Endothelial cell of umbilical vein (primary cell): ENCODE data around the gene MOB3C. TPM values are rescaled to one million over a fixed set of nuclear protein-coding genes. Genes with fewer than 3 reads are reported as not detected.

Experiments used
- BruUV-seq: library from RNA; stranded (reverse); fragments of 400-500 nt; replicated peaks from 2 replicates; lab custom pipeline; 2021; lab: Mats Ljungman, UMichigan
- CTCF ChIA-PET: fragments of 300-600, 350-600 bp; sonication (Branson Sonifier 250); formaldehyde crosslinking; loops from one replicate; lab custom pipeline; 2021; ENCODE audit warnings: antibody characterized with exemption, inconsistent platforms; lab: Charles Lee
- POLR2A ChIA-PET: fragments of 300-600, 350-600 bp; sonication (Branson Sonifier 250); formaldehyde crosslinking; loops from one replicate; lab custom pipeline; 2021; ENCODE audit warnings: antibody characterized with exemption, inconsistent platforms; lab: Charles Lee
- DNase-seq: peaks from one replicate; pipeline ENCODE4 v3.0.0-alpha.2; 2011; ENCODE audit warnings: low read depth, low spot score
- FAIRE-seq: peaks from 2 replicates; lab custom pipeline; 2011; peaks lifted over from hg19 to GRCh38; lab: Jason Lieb, UNC
- H2AFZ ChIP-seq: 2 replicates; pipeline ENCODE4 v1.6.0; 2012; ENCODE audit warnings: low read depth, low read length, control low read depth, inconsistent platforms
- H3K27ac ChIP-seq: 2 replicates; pipeline ENCODE4 v1.5.1; 2011; ENCODE audit warnings: low read depth, mild to moderate bottlenecking, control low read depth, low read length, moderate library complexity; ENCODE audit not compliant: insufficient read depth
- H3K27me3 ChIP-seq, 2 experiments: 2 replicates each; pipeline versions ENCODE4 v1.6.0 to v1.6.1; 2011; ENCODE audit warnings: low read length in 2 of 2, mixed read lengths in 1 of 2; ENCODE audit not compliant: control insufficient read depth in 2 of 2, insufficient read depth in 2 of 2
- H3K36me3 ChIP-seq, 2 experiments: 2 replicates in 1 of 2; 3 replicates in 1 of 2; pipeline ENCODE4 v1.5.1; 2011; ENCODE audit warnings: low read length in 2 of 2, mild to moderate bottlenecking in 1 of 2, moderate library complexity in 1 of 2; ENCODE audit not compliant: control insufficient read depth in 2 of 2, insufficient read depth in 2 of 2; ENCODE audit errors: extremely low read depth in 1 of 2
- H3K4me1 ChIP-seq: 3 replicates; pipeline ENCODE4 v1.5.1; 2011; ENCODE audit warnings: mild to moderate bottlenecking, low read length; ENCODE audit not compliant: control insufficient read depth, insufficient read depth; ENCODE audit errors: extremely low read depth
- H3K4me2 ChIP-seq: 2 replicates; pipeline ENCODE4 v1.6.1; 2011; ENCODE audit warnings: low read length, control low read depth, mixed read lengths; ENCODE audit not compliant: insufficient read depth
- H3K4me3 ChIP-seq, 3 experiments: fragments of 200-600 bp in 1 of 3; sonication (generic), shearing (Covaris generic) in 1 of 3; replicated peaks in 1 of 3; 2 replicates each; pipeline ENCODE4 v1.5.1; 2011 to 2016; ENCODE audit warnings: control low read depth in 3 of 3, low read length in 3 of 3, mild to moderate bottlenecking in 2 of 3, inconsistent platforms in 1 of 3, low read depth in 1 of 3, moderate library complexity in 1 of 3; ENCODE audit not compliant: insufficient read depth in 1 of 3
- H3K79me2 ChIP-seq: 2 replicates; pipeline ENCODE4 v1.6.0; 2012; ENCODE audit warnings: low read length, inconsistent platforms; ENCODE audit not compliant: control insufficient read depth, insufficient read depth
- H3K9ac ChIP-seq: replicated peaks from 2 replicates; pipeline ENCODE3; 2011; ENCODE audit warnings: low read length, control low read depth; ENCODE audit not compliant: insufficient read depth; ENCODE audit errors: extremely low read depth
- H3K9me1 ChIP-seq: replicated peaks from 3 replicates; pipeline ENCODE4 v1.6.0; 2011; ENCODE audit warnings: mild to moderate bottlenecking, low read length; ENCODE audit not compliant: control insufficient read depth, insufficient read depth; ENCODE audit errors: extremely low read depth
- H3K9me3 ChIP-seq: replicated peaks from 2 replicates; pipeline ENCODE4 v1.5.1; 2012; ENCODE audit warnings: low read length, inconsistent platforms; ENCODE audit not compliant: control insufficient read depth, insufficient read depth
- H4K20me1 ChIP-seq: replicated peaks from 2 replicates; pipeline ENCODE3; 2011; ENCODE audit warnings: mild to moderate bottlenecking, low read length; ENCODE audit not compliant: control insufficient read depth, insufficient read depth; ENCODE audit errors: extremely low read depth
- EZH2 ChIP-seq: IDR thresholded peaks from 2 replicates; pipeline ENCODE4 v1.6.1; 2012; ENCODE audit warnings: borderline replicate concordance, low read depth, mild to moderate bottlenecking, moderate library complexity, low read length, inconsistent platforms; ENCODE audit not compliant: severe bottlenecking
- FOS ChIP-seq: IDR thresholded peaks from 2 replicates; pipeline ENCODE4 v1.6.1; 2011; ENCODE audit warnings: mild to moderate bottlenecking, low read length, moderate library complexity, borderline replicate concordance; ENCODE audit not compliant: insufficient read depth
- GATA2 ChIP-seq: IDR thresholded peaks from 2 replicates; pipeline ENCODE4 v1.7.0; 2011; ENCODE audit warnings: low read depth, mild to moderate bottlenecking, moderate library complexity, mixed read lengths, low read length; ENCODE audit not compliant: insufficient read length, insufficient read depth
- JUN ChIP-seq: IDR thresholded peaks from 2 replicates; pipeline ENCODE4 v1.6.1; 2011; ENCODE audit warnings: borderline replicate concordance, low read depth; ENCODE audit not compliant: insufficient read length, insufficient read depth
- MYC ChIP-seq: IDR thresholded peaks from one replicate; pipeline ENCODE4 v1.6.1; 2011; ENCODE audit warnings: mild to moderate bottlenecking, low read depth, low read length
- POLR2A ChIP-seq: IDR thresholded peaks from 2 replicates; pipeline ENCODE4 v1.6.1; 2012; ENCODE audit warnings: low read depth, mild to moderate bottlenecking, control low read depth, low read length
- POLR2AphosphoS5 ChIP-seq: IDR thresholded peaks from 2 replicates; pipeline ENCODE4 v1.6.1; 2012; ENCODE audit warnings: low read depth, mild to moderate bottlenecking, control low read depth, low read length, moderate library complexity; ENCODE audit not compliant: insufficient read depth
- dilution Hi-C: fragments of 300-500 bp; cut with MboI; formaldehyde crosslinking; loops from one replicate; pipeline ENCODE4 v1.15.0; 2019; ENCODE audit warnings: low sequenced_read_pairs; ENCODE audit not compliant: extremely low pct_ligation_motif_present
- intact Hi-C: fragments of 100-400 bp; cut with micrococcal nuclease; formaldehyde crosslinking; loops from one replicate; pipeline ENCODE4 v1.10.0; 2022
- polyA plus RNA-seq, 4 experiments: library from polyadenylated mRNA; depleted of rRNA in 3 of 4; stranded (reverse) in 3 of 4; unstranded in 1 of 4; fragments of >200 nt; gene quantifications; 2 replicates each; pipeline versions ENCODE4 v1.2.1 to v1.2.3, GENCODE V29; 2011 to 2012; ENCODE audit warnings: missing spikeins in 1 of 4
- total RNA-seq: library from RNA; stranded (reverse); gene quantifications from 2 replicates; pipeline ENCODE4 v1.2.3, GENCODE V29; 2021
- TF ChIP-seq, protein P1 (sequence below): IDR thresholded peaks from 2 replicates; pipeline ENCODE4 v1.6.1; 2011; ENCODE audit not compliant: insufficient read depth, insufficient read length
- TF ChIP-seq, protein P2 (sequence below), 2 donors: IDR thresholded peaks; 1 replicate in 1 of 2; 2 replicates in 1 of 2; pipeline ENCODE4 v1.5.1; 2011; ENCODE audit warnings: low read length in 2 of 2, mild to moderate bottlenecking in 2 of 2, moderate library complexity in 2 of 2, control low read depth in 1 of 2, inconsistent platforms in 1 of 2, low read depth in 1 of 2; ENCODE audit not compliant: insufficient read depth in 1 of 2; ENCODE audit errors: extremely low read depth in 1 of 2

MOB3C gene
- total and polyA plus RNA-seq, 2 donors (not counting 3 experiments of a cell fraction or from before 2014, with no cell fraction given): 6.1 to 8.4 TPM

DNA sequence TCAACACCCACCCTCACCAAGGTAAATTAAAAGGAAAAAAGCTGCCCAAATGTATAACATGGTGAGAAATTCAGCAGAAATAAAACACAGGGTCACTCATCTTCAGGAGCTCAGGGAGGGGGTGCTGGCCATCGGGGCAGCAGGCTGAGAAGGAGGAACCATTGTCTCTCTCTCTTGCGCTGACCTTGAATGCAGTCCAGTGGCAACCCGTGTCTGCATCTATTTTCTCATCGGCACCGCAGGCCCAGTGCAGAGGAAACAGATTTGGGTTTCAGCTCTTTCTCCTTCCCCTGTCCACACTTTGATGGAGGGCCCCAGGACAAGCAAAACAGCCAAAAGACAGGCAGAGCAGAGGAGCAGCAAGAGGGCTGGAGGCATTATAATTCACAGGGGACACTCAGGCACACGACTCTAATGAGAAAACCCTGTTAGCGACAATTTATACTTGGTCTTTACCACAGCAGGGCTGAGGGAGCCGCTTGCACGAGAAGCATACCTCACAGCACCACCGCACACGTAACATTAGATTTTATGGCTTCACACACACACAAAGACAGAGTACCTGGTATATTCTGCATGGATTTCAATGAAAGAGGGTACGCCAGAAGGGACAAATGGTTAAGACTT lies 31.2 kb downstream of the MOB3C start:
- dilution Hi-C loops (no loop called here), intact Hi-C loops (no loop called here)
- Histone ChIP-seq H3K36me3 (peaks cover 9 to 11% of the 10 kb centered on the region in 2 experiments), H3K4me2 (no peak overlapping the region), H3K27ac (no peak overlapping the region), H3K4me3 (no peak overlapping the region), H3K9ac (no peak overlapping the region), H3K79me2 (no peaks in the 10 kb centered on the region), H2AFZ (no peak overlapping the region), H3K4me1 (no peaks in the 10 kb centered on the region), H3K27me3 (no peaks in the 10 kb centered on the region), H4K20me1 (no peaks in the 10 kb centered on the region), H3K9me3 (no peaks in the 10 kb centered on the region), H3K9me1 (no peaks in the 10 kb centered on the region)
- TF ChIP-seq POLR2AphosphoS5: no peak
- no peak for TF ChIP-seq JUN
- no peak for TF ChIP-seq EZH2
- TF ChIP-seq GATA2: no peak
- TF ChIP-seq, protein P1, sequence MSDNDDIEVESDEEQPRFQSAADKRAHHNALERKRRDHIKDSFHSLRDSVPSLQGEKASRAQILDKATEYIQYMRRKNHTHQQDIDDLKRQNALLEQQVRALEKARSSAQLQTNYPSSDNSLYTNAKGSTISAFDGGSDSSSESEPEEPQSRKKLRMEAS: no peak
- TF ChIP-seq, protein P2, sequence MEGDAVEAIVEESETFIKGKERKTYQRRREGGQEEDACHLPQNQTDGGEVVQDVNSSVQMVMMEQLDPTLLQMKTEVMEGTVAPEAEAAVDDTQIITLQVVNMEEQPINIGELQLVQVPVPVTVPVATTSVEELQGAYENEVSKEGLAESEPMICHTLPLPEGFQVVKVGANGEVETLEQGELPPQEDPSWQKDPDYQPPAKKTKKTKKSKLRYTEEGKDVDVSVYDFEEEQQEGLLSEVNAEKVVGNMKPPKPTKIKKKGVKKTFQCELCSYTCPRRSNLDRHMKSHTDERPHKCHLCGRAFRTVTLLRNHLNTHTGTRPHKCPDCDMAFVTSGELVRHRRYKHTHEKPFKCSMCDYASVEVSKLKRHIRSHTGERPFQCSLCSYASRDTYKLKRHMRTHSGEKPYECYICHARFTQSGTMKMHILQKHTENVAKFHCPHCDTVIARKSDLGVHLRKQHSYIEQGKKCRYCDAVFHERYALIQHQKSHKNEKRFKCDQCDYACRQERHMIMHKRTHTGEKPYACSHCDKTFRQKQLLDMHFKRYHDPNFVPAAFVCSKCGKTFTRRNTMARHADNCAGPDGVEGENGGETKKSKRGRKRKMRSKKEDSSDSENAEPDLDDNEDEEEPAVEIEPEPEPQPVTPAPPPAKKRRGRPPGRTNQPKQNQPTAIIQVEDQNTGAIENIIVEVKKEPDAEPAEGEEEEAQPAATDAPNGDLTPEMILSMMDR (IDR thresholded peaks at IDR 0.05; ENCODE audit: extremely low read depth in 1 of 2, insufficient read depth in 1 of 2, low read depth in 1 of 2, low read length in 2 of 2): no peak
- TF ChIP-seq POLR2A: no peak
- TF ChIP-seq FOS: no peak
- TF ChIP-seq MYC: no peak
- FAIRE-seq: no peak
- DNase-seq: no peak
- CTCF ChIA-PET: interaction anchor here (1.0 to 2.7 kb wide), 2 partner anchors 10 to 19 kb away, joined by 3 to 9 read pairs; partner anchors contain the start of gene MKNK1
- POLR2A ChIA-PET: no interaction called here
- no TSS peak for BruUV-seq
